Measurements from ENCODE around the gene RPL29.
A peak's percentile ranks its signal among the peaks of the same experiment; 100 is the strongest.

Gene RPL29

GRCh38 chr3:51954105-51954504, 41.6 kb downstream of the RPL29 start:
- Mint-ChIP-seq H3K27ac (no peak overlapping the region), H3K36me3 (ENCODE audit: low read depth) (no peaks in the 10 kb centered on the region), H3K9me3 (no peaks in the 10 kb centered on the region), H3K4me1 (ENCODE audit: low read depth) (peaks cover 49% of the 10 kb centered on the region), H3K27me3 (peaks cover 36% of the 10 kb centered on the region), H3K4me3 (no peak overlapping the region)
- intact Hi-C loops (cut with micrococcal nuclease), result loop anchor here (2.0 kb wide), 1 partner anchor 15 kb away; no protein-coding TSS in a partner anchor

DNA sequence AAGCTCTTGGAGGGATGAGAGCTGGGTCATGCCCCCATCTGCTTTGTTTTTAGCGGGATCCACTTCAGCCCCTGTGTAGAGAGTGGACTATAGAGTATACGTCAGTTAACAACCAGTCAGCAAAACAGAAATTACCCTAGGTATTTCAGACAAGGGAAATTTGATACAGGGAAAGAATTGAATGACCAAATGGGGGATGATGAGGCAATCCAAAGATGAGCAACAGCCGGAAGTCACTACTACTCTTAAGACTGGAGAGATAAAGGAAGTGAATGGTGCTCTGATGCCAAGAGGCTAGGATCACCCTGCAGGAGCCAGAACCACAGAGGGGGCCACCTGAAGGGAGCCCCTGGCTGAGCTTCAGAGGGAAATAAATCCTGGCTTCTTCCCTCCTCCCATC, 42.2 kb downstream of the RPL29 start:
- peaks cover 32% of the 10 kb centered on the region for H3K27me3 Mint-ChIP-seq
- H3K4me3 Mint-ChIP-seq, result no peak overlapping the region
- H3K27ac Mint-ChIP-seq, result no peak overlapping the region
- intact Hi-C loops (cut with micrococcal nuclease), result no loop called here
- no peaks in the 10 kb centered on the region for H3K36me3 Mint-ChIP-seq (ENCODE audit: low read depth)
- peaks cover 49% of the 10 kb centered on the region for H3K4me1 Mint-ChIP-seq (ENCODE audit: low read depth)
- H3K9me3 Mint-ChIP-seq, result no peaks in the 10 kb centered on the region

GRCh38 chr3:51950899-51951298, 44.8 kb downstream of the RPL29 start:
- Mint-ChIP-seq H3K4me1 (ENCODE audit: low read depth) (peaks cover 36% of the 10 kb centered on the region), H3K27ac (no peak overlapping the region), H3K9me3 (no peaks in the 10 kb centered on the region), H3K36me3 (ENCODE audit: low read depth) (no peaks in the 10 kb centered on the region), H3K27me3 (peaks cover 17% of the 10 kb centered on the region), H3K4me3 (no peak overlapping the region)
- intact Hi-C loops (cut with micrococcal nuclease), result no loop called here

DNA sequence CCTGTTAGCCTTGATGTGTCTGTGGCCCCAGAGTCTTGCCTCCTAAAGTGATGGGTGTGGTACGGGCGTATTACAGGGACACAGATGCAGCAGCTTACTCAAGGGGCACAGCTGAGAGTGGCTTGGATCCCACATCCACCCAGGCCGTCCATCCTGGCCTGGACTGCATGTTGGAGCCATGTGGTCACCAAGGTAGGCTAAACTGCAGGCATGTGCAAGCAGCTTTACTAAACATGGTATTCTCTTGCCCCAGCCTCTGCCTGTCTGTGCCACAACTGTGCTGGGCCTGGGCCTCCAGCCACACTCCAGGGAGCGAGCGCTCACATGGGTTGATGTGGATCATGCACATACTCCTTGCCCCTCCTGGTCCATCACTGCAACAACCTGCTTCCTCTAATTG, 46.6 kb downstream of the RPL29 start:
- Mint-ChIP-seq H3K4me1 (ENCODE audit: low read depth) (peaks cover 29% of the 10 kb centered on the region), H3K27me3 (peaks cover 4% of the 10 kb centered on the region), H3K4me3 (no peak overlapping the region), H3K27ac (no peak overlapping the region), H3K9me3 (no peaks in the 10 kb centered on the region), H3K36me3 (ENCODE audit: low read depth) (peaks cover 3% of the 10 kb centered on the region)
- intact Hi-C loops (cut with micrococcal nuclease), result no loop called here

DNA sequence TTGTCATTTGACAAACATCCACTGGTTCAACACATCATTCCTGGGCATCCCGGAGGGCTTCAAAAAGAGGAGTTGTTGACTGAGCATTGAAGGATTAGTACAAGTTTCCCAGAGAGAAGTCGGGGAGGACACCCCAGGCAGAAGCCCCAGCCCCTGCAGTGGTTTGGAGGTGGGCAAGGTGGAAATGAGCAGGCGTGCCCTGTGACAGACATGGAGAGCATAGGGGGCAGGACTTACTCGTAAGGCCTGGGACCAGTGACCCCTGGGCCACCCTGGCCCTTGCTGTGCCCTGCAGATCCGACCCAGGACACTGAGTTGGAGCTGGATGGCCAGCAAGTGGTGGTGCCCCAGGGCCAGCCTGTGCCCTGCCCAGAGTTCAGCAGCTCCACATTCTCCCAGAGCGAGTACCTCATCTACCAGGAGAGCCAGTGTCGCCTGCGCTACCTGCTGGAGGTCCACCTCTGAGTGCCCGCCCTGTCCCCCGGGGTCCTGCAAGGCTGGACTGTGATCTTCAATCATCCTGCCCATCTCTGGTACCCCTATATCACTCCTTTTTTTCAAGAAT, 47.6 kb downstream of the RPL29 start:
- H3K27me3 Mint-ChIP-seq, result peaks cover 3% of the 10 kb centered on the region
- intact Hi-C loops (cut with micrococcal nuclease), result no loop called here
- no peak overlapping the region for H3K27ac Mint-ChIP-seq
- H3K4me1 Mint-ChIP-seq (ENCODE audit: low read depth), result peaks cover 20% of the 10 kb centered on the region
- H3K36me3 Mint-ChIP-seq (ENCODE audit: low read depth), result peaks cover 5% of the 10 kb centered on the region
- H3K9me3 Mint-ChIP-seq, result no peaks in the 10 kb centered on the region
- H3K4me3 Mint-ChIP-seq, result no peak overlapping the region

DNA sequence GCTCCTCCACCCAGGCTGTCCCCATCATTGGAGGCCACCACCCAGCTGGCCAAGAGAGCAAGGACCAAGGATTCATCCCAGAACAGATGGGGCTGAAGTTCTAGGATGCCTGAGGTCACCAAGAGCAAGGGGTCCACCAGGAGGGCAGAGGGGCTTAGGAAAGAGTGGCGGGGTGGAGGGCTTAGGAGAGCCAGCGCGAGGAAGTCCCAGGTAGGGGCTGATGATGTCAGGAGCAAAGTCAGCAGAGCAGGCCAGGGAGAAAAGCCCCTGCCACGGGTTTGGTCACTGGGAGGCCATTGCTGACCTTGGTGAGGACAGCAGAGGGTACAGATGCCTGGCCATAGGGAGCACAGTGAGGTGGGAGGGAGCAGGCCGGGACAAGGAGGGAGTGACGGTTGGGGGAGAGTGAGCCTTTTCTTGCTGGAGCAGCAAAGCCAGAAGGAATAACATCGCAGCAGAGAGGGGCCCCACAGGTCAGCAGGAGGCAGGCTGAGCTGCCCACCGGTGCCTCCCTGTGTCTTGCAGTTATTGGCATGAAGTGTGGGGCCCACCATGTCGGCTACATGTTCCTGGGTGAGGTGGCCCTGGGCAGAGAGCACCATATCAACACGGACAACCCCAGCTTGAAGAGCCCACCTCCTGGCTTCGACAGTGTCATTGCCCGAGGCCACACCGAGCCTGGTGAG, 48.3 kb downstream of the RPL29 start:
- Mint-ChIP-seq H3K27me3 (no peaks in the 10 kb centered on the region), H3K27ac (no peak overlapping the region), H3K4me1 (ENCODE audit: low read depth) (peaks cover 23% of the 10 kb centered on the region), H3K9me3 (no peaks in the 10 kb centered on the region), H3K4me3 (no peak overlapping the region), H3K36me3 (ENCODE audit: low read depth) (peaks cover 5% of the 10 kb centered on the region)
- intact Hi-C loops (cut with micrococcal nuclease), result no loop called here

DNA sequence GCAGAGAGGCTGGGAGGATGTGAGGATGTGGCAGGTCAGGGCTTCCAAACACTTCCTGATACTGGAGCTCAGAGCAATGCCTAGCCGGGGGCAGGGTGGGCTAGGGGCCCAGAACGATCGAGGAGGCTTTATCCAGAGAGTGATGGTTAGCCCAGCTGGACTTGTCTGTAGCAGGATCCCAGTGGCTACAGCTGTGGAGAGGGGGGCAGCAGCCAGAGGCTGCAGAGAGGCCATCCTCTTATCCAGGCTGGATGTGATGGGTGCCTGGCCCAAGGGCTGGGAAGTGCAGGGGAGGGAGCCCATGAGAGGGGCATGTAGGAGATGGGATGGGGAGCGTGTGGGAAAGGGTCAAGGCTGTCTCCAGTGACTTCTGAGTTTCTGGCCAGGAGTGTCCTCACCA, 48.9 kb downstream of the RPL29 start:
- H3K4me3 Mint-ChIP-seq, result no peak overlapping the region
- H3K9me3 Mint-ChIP-seq, result no peaks in the 10 kb centered on the region
- peaks cover 23% of the 10 kb centered on the region for H3K4me1 Mint-ChIP-seq (ENCODE audit: low read depth)
- H3K27me3 Mint-ChIP-seq, result no peaks in the 10 kb centered on the region
- no peak overlapping the region for H3K27ac Mint-ChIP-seq
- intact Hi-C loops (cut with micrococcal nuclease), result no loop called here
- peaks cover 5% of the 10 kb centered on the region for H3K36me3 Mint-ChIP-seq (ENCODE audit: low read depth)

DNA sequence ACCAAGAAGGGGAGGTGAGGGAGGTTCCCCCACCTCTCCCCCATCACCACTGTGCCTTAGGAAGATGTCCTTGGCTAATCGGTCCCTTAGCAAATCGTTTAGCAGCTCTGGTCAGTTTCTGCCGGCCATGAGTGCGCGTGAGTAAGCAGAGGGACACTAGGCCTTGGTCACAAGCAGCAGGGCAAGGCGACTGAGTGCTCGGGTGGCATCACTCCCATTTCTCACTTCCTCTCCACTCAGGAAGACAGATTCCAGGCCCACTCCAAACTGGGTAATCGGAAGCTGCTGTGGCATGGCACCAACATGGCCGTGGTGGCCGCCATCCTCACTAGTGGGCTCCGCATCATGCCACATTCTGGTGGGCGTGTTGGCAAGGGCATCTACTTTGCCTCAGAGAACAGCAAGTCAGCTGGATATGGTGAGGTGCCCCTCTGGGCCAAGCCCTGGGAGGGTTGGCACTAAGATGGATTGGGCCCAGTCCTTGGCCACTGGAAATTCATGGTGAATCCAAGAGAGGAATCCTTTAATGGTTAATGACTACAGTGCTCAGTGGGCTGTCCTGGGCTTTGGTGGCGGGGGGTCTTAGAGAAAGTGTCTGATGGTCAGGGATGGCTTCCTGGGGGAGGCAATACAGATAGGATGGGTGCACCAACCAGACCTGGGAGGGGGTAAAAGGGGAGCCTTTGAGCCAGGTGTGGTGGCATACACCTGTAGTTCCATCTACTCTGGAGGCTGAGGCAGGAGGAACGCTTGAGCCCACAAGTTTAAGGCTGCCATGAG, 49.6 kb downstream of the RPL29 start:
- Mint-ChIP-seq H3K4me1 (ENCODE audit: low read depth) (peaks cover 26% of the 10 kb centered on the region), H3K9me3 (no peaks in the 10 kb centered on the region), H3K27me3 (no peaks in the 10 kb centered on the region), H3K36me3 (ENCODE audit: low read depth) (peaks cover 5% of the 10 kb centered on the region), H3K27ac (no peak overlapping the region), H3K4me3 (no peak overlapping the region)
- intact Hi-C loops (cut with micrococcal nuclease), result no loop called here

DNA sequence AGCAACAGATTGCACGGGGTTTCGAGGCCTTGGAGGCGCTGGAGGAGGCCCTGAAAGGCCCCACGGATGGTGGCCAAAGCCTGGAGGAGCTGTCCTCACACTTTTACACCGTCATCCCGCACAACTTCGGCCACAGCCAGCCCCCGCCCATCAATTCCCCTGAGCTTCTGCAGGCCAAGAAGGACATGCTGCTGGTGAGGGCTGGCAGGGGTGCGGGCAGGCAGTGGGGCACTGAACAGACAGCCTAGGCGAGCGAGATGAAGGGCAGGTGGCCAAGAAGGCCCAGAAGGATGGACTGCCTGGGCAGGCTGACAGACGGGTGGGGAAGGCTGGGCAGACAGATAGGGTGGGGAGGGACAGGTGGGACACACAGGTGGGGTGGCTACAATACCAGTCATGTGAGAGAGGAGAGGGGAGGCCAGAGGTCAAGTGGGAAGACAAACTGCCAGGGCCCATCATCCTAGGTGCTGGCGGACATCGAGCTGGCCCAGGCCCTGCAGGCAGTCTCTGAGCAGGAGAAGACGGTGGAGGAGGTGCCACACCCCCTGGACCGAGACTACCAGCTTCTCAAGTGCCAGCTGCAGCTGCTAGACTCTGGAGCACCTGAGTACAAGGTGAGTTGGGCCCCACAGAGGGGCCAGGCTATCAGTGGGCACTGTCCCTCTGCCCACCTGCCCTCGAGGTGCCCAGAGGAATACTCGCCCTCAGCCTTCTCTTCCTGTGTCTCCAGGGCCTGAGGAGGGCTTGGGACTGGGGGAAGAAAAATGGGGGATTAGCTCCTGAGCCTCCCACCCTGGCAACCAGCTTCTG, 50.5 kb downstream of the RPL29 start:
- Mint-ChIP-seq H3K27me3 (no peaks in the 10 kb centered on the region), H3K4me1 (ENCODE audit: low read depth) (peaks cover 35% of the 10 kb centered on the region), H3K36me3 (ENCODE audit: low read depth) (peaks cover 13% of the 10 kb centered on the region), H3K27ac (no peak overlapping the region), H3K9me3 (no peaks in the 10 kb centered on the region), H3K4me3 (no peak overlapping the region)
- intact Hi-C loops (cut with micrococcal nuclease), result no loop called here

- Mint-ChIP-seq H3K27ac (peak overlapping the region; percentile 85), H3K4me3 (no peak overlapping the region)
- intact Hi-C loops (cut with micrococcal nuclease), result loop anchor here (5.0 kb wide), 1 partner anchor 113 kb away; the partner anchor contains the start of gene DUSP7
These were observed 51.2 kb downstream of the RPL29 start for GRCh38 chr3:51944451-51945021.

More at GRCh38 chr3:51944451-51945021, 51.2 kb downstream of the RPL29 start:
- Mint-ChIP-seq H3K9me3 (no peaks in the 10 kb centered on the region), H3K27me3 (no peaks in the 10 kb centered on the region), H3K4me1 (ENCODE audit: low read depth) (peaks cover 36% of the 10 kb centered on the region), H3K36me3 (ENCODE audit: low read depth) (peaks cover 13% of the 10 kb centered on the region)

Data from dendritic cell treated with granulocyte-macrophage colony-stimulating factor and Interleukin-4, amounts not matched to agents 40 ng/mL and 50 ng/mL, for 4 days (primary cell).